Ecto neural progenitor cell (in vitro differentiated cells): ENCODE results near the gene PDCD5.
"Not testable (repeated sequence)": the region's sequence is repeated elsewhere in the genome, so short reads cannot be mapped to it uniquely, and the experiment has no call there.

Experiments
- DNase-seq: peaks from one replicate; pipeline ENCODE4 v3.0.0-alpha.2; 2018; ENCODE audit warnings: low spot score

PDCD5 gene

GRCh38 chr19:32580353-32580900 is 563 bp upstream of the PDCD5 start:
- no peak for DNase-seq

GRCh38 chr19:32581705-32582179 is 752 bp downstream of the PDCD5 start:
- no peak for DNase-seq

- DNase-seq = not testable (repeated sequence)
These were observed 6.9 kb downstream of the PDCD5 start for GRCh38 chr19:32587747-32588504.

GRCh38 chr19:32594021-32594420 is 13.0 kb downstream of the PDCD5 start:
- no peak for DNase-seq

- no peak for DNase-seq
These were observed 14.5 kb downstream of the PDCD5 start for GRCh38 chr19:32595491-32595890.

GRCh38 chr19:32598022-32598421 is 17.0 kb downstream of the PDCD5 start:
- DNase-seq = no peak

- DNase-seq = no peak
These were observed 18.3 kb downstream of the PDCD5 start for GRCh38 chr19:32599258-32599657.

- no peak for DNase-seq
These were observed 18.8 kb downstream of the PDCD5 start for GRCh38 chr19:32599736-32600157.

- DNase-seq = no peak
These were observed 23.0 kb downstream of the PDCD5 start for GRCh38 chr19:32603961-32604360.

GRCh38 chr19:32605544-32605943 is 24.6 kb downstream of the PDCD5 start:
- DNase-seq = no peak

GRCh38 chr19:32606289-32606688 is 25.3 kb downstream of the PDCD5 start:
- DNase-seq = no peak

GRCh38 chr19:32607479-32607878 is 26.5 kb downstream of the PDCD5 start:
- no peak for DNase-seq

- DNase-seq = no peak
These were observed 30.2 kb downstream of the PDCD5 start for GRCh38 chr19:32611161-32611560.

- no peak for DNase-seq
These were observed 32.0 kb downstream of the PDCD5 start for GRCh38 chr19:32613008-32613407.

GRCh38 chr19:32614916-32615315 is 33.9 kb downstream of the PDCD5 start:
- DNase-seq = no peak

GRCh38 chr19:32615569-32615968 is 34.6 kb downstream of the PDCD5 start:
- DNase-seq = no peak

- no peak for DNase-seq
These were observed 38.2 kb downstream of the PDCD5 start for GRCh38 chr19:32619051-32619685.

GRCh38 chr19:32622002-32622401 is 41.0 kb downstream of the PDCD5 start:
- no peak for DNase-seq

- no peak for DNase-seq
These were observed 43.4 kb downstream of the PDCD5 start for GRCh38 chr19:32624410-32624809.

GRCh38 chr19:32626969-32627368 is 46.0 kb downstream of the PDCD5 start:
- no peak for DNase-seq

GRCh38 chr19:32627714-32628270 is 46.8 kb downstream of the PDCD5 start:
- no peak for DNase-seq

GRCh38 chr19:32630338-32630737 is 49.3 kb downstream of the PDCD5 start:
- DNase-seq = no peak

GRCh38 chr19:32631381-32631780 is 50.4 kb downstream of the PDCD5 start:
- no peak for DNase-seq
